HG02870 (cell line): ENCODE results near the gene NRDC.
A peak's percentile ranks its signal among the peaks of the same experiment; 100 is the strongest.

ENCODE experiments used
- ATAC-seq: cut with Tn5 transposase; IDR thresholded peaks from one replicate; pipeline ENCODE4 v1.9.1; 2021; ENCODE audit warnings: mild to moderate bottlenecking, moderate library complexity; ENCODE audit not compliant: unreplicated experiment

Gene NRDC, protein sequence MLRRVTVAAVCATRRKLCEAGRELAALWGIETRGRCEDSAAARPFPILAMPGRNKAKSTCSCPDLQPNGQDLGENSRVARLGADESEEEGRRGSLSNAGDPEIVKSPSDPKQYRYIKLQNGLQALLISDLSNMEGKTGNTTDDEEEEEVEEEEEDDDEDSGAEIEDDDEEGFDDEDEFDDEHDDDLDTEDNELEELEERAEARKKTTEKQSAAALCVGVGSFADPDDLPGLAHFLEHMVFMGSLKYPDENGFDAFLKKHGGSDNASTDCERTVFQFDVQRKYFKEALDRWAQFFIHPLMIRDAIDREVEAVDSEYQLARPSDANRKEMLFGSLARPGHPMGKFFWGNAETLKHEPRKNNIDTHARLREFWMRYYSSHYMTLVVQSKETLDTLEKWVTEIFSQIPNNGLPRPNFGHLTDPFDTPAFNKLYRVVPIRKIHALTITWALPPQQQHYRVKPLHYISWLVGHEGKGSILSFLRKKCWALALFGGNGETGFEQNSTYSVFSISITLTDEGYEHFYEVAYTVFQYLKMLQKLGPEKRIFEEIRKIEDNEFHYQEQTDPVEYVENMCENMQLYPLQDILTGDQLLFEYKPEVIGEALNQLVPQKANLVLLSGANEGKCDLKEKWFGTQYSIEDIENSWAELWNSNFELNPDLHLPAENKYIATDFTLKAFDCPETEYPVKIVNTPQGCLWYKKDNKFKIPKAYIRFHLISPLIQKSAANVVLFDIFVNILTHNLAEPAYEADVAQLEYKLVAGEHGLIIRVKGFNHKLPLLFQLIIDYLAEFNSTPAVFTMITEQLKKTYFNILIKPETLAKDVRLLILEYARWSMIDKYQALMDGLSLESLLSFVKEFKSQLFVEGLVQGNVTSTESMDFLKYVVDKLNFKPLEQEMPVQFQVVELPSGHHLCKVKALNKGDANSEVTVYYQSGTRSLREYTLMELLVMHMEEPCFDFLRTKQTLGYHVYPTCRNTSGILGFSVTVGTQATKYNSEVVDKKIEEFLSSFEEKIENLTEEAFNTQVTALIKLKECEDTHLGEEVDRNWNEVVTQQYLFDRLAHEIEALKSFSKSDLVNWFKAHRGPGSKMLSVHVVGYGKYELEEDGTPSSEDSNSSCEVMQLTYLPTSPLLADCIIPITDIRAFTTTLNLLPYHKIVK

DNA sequence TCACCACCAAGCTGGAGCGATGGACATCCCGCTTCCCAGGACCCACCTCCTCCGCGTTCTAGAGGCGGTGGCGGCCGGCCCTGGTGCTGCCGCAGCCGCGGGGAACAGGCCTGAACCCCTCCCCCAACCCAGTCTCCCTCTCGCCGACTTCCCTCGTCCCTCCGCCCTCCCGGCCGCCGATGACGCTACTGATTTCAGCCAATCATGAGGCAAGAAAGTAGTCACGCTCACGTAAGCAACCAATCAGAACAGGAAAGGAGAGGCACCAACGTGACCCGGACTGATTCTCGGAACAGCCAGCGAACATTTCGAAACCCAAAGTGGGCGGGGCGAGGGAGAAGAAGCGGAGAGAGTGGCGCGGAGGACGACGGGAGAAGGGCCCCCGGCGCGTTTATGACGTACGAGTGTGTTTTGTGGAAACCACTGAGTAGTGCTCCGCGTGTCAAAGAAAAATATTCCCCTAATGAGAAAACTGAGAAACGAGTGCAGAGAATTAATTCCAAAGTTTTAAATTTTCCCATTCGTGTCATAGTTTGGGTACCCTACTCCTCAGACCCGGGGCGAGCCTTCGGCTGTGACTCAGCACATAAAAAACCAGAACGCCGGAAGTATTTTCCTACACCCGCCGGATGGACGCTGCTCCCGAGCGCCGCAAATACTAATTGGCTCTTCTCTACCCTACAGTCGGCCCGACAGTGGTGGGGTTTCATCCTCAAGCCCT lies at the start of gene NRDC:
NRDC (minus strand) TSS at position 112 of the 721 bp plus-strand sequence. CDS start 112 bp downstream, outside the sequence.
- ATAC-seq: peak; percentile 91

GRCh38 chr1:51927029-51927428 lies 48.5 kb upstream of the NRDC start:
- no peak for ATAC-seq

DNA sequence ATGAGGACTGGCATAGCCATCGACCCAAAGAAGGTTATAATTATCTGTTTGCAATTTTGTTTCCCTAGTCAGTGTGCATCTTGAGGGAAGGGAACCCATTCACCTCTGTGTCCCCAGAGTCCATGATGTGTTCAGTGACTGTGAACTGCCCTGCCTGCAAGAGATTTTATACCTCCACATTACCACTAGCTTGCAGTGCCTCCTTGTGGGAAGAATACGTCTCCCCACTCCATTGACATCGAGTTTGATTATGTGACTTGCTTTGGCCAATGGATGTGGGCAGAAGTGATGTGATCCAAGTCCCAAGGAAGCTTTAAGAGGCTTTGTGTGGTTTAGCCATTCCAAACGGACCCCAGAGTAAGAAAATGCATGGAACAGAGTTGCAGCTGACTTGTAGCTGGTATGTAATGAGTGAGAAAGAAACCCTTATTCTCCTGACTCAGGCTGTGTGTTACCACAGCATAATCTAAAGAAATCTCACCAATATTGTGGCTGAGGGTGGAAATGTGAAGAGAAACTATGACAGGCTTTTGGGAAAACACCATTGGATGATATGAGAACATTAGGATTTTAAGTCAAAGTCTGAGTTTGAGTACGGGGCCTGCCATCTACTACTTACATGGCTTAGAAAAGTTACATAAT lies 47.8 kb upstream of the NRDC start:
- no peak for ATAC-seq

- ATAC-seq: no peak
These were observed 45.9 kb upstream of the NRDC start for GRCh38 chr1:51924455-51924854.

DNA sequence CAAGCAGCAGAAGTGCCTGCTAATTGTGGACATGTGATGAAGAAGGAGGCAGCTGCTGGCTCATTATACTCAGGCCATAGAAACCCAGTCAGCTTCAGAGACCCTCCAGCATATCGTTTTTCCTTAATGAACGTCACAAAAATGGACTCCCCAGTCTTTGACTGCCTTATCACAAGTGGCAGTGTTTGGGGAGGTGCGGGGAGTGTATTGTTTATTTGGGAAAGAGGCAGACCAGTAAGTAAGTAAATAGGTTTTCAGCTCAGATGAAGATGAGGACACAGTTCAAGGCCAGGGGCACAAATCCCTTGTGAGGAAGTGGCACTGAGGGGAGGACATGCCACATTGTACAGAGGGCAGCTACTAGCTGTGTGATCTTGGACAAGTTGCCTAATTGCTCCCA lies 43.5 kb upstream of the NRDC start:
- ATAC-seq: no peak

- ATAC-seq: no peak
These were observed 41.6 kb upstream of the NRDC start for GRCh38 chr1:51920130-51920529.

GRCh38 chr1:51919684-51920083 lies 41.2 kb upstream of the NRDC start:
- no peak for ATAC-seq

DNA sequence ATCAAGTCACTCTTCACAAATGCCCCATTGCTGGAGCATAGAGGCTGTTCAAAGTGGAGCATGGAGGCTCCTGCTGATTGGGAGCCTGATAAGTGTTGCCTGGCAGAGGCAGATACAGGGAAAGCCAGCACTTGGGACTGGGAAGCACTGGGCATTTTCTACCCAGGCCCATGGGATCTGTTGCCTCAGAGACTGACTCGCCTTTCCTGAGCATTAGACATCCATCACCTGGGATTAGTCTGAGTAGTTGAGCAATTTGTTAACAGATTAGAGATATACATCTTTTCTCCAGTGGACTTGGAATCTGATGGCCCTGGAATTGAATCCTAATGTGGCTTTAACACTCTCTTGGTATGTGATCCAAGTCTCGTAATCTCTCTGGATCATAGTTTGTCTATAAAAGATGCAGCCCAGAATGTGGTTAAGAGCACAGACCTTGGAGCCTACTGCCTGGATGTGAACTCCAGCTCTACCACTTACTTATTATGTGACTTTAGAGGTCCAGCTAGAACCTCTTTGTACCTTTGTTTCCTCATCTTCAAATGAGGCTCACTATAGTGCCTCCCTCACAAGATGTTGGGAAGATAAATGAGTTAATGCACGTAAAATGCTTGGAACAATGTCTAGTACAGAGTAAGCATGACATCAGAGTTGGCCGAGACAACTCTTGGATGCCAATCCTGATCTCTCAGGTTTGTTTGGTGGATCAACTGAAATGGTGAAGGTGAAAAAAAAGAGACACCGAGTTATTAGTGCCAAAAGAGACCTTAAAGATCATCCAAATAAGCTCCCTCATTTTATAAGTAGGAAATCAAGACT lies 38.3 kb upstream of the NRDC start:
- no peak for ATAC-seq

DNA sequence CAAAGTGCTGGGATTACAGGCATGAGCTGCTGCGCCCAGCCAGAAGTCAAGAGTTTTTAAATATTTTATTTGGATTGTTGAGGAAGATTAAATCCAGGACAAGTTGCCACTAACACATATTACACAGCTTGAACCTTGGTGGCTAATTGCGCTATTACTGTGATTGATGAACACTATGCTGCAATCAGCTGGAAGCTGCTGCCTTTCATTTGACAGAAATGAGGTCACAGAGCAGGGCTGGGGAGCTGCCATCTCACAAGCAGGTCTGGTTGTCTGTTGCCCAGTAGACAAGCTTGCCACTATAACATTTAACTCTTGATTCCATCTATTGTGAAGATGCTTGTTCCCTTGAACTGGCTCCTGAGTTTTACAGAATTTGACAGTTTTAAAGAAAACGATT lies 37.4 kb upstream of the NRDC start:
- no peak for ATAC-seq

DNA sequence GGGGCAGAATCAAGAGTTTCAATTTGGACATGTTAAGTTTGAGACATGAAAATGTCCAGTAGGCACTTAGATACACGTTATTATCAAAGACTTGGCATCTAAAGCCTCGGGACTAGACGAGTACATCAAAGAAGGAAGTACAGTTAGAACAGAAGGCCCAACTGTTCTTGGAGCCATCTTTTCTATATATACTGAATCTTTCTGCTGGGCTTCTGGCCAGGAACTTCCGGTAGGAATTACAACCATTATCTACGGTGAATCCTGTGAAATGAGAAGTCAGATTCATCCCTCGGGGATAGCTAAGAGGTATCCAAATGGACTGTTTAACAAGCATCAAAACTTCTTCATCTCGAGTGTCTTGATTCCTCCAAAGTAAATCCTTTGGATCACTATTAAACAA lies 34.4 kb upstream of the NRDC start:
- no peak for ATAC-seq

DNA sequence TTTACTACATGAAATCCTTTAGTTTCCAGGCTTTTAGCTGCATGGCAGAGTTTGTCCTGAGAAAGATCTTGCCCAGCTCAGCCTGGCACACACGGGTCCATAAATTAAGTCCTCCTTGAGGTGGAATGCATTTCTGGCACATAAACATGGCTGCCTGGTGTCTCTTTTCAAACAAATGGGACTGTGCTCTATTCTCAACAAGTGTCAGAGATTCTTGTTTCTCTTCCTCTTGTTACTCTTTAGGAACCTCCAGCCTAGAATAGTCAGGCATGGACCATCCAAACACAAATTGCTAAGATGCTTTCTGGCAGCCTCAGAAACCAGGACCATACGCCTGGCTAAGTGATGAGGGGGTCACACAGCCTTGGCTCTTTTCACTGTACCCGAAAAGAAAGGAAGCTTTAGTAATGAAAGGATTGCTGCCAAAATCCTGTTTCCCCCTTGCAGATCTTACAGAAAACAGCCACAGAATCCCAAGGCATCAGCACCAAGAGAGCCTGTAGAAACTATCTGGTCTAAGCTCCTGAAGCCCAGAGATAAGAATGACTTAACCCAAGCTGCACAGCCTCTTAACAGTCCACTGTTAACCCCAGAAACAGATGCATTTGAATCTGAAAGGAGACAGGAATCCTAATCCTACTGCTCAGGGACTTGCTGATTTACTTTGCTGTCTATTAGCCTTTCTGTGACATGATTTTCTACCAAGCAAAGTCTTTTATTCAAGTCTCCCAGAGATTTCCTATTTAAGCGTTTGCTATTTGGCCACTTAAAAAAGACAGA lies 31.9 kb upstream of the NRDC start:
- ATAC-seq: no peak

DNA sequence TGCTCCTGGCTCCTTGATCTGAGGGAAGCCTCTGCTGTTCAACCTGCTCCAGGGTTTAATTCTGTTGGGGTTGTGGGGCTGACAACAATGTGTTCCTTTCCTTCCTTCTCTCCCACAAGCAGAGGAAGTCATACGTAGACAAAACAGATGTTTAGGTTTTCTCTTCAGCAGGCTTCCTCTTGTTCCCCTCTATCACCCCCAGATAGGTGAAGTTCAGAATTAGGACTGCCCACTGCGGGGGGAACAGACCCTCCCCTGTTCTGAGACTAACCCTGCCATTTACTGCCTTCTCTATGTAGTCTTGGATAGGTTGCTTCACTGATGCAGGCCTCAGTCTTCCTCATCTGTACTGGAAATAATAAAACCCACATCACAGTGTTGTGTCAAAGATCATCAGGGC lies 30.0 kb upstream of the NRDC start:
- no peak for ATAC-seq

GRCh38 chr1:51907079-51907702 lies 28.7 kb upstream of the NRDC start:
- ATAC-seq: no peak

DNA sequence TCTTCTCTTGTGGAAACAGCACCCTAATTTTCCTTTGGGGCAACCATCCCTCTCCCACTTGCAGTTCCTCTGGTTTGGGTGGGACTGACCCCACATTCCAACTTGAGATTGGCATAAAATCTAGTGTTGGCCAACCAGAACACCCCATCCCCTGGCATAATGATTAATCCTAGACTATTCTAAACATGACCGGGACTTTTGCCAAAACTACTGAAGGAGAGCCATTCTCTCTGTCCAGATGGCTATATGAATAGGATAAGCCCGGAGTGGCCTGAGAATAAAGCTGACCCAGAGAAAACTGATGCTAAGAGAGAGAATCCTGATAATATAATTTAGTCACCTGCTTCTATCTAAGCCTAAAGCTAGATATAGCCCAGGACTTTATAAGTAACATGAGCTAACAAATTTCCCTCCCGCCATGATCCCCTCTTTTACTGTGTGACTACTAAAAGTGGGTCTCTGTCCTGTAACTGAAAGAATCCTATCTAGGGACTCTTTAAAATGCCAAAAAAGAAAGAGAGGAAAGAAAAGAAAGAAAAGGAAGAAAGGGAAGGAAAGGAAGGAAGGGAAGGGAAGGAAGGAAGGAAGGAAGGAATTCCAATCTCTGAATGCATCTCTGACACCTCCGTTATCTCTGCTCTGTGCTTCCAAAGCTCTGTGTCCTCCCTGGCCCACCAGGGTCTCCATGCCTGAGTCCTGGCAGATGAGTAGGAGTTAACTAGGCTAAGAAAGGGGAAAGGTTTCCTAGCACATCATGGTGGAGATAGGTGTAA lies 28.0 kb upstream of the NRDC start:
- no peak for ATAC-seq

DNA sequence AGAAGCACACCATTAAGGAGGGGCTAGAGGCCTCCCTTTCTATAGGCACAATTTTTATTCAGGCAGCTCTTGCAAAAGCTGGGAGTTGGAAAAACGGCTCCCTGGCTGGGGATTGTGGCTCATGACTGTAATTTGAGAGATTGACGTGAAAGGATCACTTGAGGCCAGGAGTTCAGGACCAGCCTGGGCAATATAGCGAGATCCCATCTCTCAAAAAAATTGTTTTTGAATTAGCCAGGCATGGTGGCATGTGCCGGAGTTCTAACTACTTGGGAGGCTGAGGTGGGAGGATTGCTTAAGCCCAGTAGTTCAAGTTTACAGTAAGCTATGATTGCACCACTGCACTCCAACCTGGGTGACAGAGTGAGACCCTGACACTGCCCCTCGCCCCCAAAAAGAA lies 23.9 kb upstream of the NRDC start:
- no peak for ATAC-seq

DNA sequence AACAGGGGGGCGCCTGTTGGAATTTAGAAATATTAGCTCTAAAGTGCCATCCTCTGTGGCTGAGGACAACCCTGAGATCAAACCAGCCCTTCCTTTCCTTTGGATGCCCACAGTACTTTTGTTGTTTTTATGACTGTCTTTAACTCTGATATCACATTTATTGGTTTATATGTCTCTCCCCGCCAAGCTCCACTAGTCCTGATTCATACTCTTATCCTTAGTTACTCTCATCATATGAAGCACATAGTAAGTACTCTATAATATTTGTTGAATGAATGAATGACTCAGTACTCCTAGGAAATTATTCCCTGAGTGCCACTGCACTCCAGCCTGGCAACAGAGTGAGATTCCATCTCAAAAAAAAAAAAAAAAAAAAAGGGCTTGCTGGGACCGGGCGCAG lies 22.6 kb upstream of the NRDC start:
- ATAC-seq: no peak

- ATAC-seq: no peak
These were observed 20.5 kb upstream of the NRDC start for GRCh38 chr1:51899022-51899421.
